ENCODE measurements around the gene PLA2G4D.

PLA2G4D gene

DNA sequence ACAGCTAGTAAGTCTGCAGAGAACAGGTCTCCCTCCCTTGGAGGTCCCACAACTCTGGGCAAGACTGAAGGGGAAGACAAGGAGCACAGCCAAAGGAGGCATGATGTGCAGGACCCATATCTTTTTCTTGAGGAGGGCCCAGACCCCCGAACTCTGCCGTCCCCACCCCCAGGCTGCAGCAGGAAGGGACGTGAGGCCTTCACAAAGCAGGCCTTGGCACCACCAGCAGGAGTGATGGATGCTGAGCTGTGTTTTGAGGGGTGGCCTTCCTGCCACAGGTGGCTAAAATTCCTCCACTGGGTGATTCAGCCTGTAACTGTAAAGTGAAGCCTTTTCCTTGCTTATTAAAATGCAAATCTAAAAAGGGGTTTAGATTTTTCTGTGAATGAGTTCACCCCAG, 8.6 kb downstream of the PLA2G4D start:
- no peak for FAIRE-seq
- no peak for DNase-seq (ENCODE audit: insufficient read length, low spot score)
- TF ChIP-seq, protein P1, sequence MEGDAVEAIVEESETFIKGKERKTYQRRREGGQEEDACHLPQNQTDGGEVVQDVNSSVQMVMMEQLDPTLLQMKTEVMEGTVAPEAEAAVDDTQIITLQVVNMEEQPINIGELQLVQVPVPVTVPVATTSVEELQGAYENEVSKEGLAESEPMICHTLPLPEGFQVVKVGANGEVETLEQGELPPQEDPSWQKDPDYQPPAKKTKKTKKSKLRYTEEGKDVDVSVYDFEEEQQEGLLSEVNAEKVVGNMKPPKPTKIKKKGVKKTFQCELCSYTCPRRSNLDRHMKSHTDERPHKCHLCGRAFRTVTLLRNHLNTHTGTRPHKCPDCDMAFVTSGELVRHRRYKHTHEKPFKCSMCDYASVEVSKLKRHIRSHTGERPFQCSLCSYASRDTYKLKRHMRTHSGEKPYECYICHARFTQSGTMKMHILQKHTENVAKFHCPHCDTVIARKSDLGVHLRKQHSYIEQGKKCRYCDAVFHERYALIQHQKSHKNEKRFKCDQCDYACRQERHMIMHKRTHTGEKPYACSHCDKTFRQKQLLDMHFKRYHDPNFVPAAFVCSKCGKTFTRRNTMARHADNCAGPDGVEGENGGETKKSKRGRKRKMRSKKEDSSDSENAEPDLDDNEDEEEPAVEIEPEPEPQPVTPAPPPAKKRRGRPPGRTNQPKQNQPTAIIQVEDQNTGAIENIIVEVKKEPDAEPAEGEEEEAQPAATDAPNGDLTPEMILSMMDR (IDR thresholded peaks at IDR 0.05; ENCODE audit: insufficient read depth, missing control alignments) = no peak

DNA sequence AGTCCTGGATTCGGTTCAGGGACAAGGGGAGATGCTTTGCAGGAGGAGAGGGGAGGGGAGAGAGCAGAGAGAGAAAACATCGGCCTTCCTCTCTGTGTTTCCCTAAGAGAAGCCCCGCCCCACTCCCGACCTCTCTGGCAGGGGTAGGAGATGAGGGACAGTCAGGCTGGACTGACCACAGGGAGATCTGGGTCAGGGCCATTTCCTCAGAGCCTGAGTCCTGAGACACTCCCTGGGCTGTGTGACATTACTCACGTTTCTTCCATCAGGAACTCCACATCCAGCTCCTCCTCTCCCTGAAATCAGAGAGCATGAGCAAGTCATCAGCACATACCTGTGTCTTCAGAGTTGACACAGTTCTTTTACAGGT, 9.1 kb downstream of the PLA2G4D start:
- DNase-seq (ENCODE audit: insufficient read length, low spot score) = no peak
- no peak for FAIRE-seq
- TF ChIP-seq, protein P1 (IDR thresholded peaks at IDR 0.05; ENCODE audit: insufficient read depth, missing control alignments) = no peak

DNA sequence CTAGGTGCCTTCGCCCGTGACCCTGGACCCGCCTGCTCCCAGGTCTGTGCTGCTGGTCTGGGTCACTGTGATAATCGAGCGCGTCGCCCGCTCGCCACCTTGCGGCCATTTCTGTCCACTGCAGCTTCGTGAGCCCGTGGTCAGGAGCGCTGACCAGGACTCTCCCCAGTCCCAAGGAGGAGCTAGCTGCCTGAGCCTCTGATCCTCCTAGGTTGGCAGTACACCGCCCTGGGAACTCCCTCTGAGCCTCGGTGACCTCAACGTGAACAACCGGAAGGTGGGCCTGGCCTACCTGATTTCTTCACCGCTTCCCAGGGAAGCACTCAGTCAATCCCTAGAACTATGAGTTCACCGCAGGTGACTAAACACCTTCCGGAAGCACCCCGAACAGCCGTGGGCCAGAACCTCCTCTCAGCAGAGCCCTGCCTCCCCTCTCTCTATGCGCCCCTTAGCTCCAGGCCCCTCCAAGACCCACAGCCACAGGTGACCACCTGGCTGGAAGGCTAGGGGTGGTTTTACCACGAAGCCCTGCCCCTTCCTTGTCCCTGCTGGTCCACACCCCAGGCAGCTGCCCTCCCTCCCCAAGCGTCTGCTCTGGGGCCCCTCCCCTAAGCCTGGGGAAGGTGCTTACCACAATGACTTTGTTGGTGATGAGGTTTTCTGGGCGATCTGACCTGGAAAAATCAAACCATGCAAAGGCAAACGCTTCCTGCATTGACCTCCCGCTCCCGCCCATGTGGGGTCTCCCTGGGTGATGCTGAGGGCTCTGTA, 9.7 kb downstream of the PLA2G4D start:
- DNase-seq (ENCODE audit: insufficient read length, low spot score) (peak; percentile 76), FAIRE-seq (no peak)
- TF ChIP-seq, protein P1 (IDR thresholded peaks at IDR 0.05; ENCODE audit: insufficient read depth, missing control alignments) = peak; percentile 74

DNA sequence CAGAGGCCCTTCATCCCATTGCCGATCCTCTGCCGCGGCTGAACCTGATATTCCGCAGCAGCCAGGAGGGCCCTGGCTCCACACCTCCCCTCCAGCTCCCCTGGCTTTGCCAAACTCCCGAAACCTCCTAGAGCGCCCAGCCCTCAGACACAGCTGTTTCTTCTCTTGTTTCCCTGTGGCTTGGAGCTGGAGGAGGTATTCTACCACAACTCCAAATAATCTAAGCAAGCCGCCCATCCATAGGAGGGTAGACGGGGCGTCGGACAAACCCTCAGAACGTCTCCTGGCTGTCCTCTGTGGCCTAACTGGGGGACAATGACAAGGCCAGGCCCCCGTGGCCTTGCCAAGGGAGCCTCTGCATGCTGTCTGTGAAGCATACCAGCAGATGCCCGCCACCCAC, 10.4 kb downstream of the PLA2G4D start:
- DNase-seq (ENCODE audit: insufficient read length, low spot score) = no peak
- FAIRE-seq = no peak
- TF ChIP-seq, protein P1 (IDR thresholded peaks at IDR 0.05; ENCODE audit: insufficient read depth, missing control alignments) = no peak

DNA sequence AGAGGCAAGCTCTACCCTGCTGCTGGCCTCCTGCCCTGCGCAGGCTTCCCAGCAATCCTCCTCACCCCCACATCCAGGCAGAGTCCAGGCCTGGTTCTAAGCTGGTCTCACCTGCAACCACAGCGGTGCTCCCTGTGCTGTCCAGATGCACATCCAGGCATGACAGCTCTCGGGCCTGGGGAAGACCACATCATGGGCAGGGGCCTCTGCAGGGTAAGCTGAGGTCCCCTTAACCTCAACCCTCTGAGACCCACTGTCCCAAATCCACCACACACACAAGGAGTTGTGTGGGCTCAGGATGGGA, 10.8 kb downstream of the PLA2G4D start:
- TF ChIP-seq, protein P1 (IDR thresholded peaks at IDR 0.05; ENCODE audit: insufficient read depth, missing control alignments) = no peak

DNA sequence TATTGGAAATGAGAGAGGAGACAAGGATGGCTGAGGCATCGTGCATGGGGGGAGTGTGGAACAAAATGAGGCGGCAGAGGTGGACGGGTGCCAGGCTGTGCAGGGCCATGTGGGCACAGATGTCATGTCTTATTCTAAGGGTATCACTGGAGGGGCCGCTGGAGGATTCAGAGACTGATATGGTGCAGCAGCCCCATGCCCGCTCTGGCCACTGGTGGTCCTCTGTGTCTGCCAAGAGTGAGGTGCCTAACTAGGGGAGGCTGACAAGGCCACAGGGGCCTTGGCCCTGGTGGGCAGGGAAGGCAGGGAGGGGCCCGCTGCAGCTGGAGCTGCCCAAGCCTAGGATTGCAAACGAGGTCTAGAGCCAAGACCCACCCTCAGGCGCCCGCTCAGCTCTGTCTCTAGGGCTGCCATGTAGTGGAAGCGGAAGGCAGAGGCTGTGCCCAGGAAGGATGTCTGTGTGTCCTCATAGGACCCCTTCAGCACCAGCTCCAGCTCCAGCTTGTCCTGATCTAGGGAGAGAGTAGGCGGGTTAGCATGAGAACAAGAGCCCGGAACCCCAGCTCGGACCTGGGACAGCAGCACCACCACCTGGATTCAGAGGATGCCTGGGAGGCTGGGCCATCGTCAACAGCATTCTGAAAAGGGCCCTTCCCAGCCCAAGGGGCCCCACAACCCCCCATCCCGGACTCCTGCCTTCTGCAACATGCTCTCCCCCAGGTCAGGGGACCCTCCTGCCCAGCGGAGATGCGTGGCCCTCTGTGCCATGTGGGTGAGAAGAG, 11.3 kb downstream of the PLA2G4D start:
- TF ChIP-seq, protein P1 (IDR thresholded peaks at IDR 0.05; ENCODE audit: insufficient read depth, missing control alignments) = no peak
- no peak for DNase-seq (ENCODE audit: insufficient read length, low spot score)
- FAIRE-seq = no peak

More for the DNA sequence above, 10.8 kb downstream of the PLA2G4D start:
- DNase-seq (ENCODE audit: insufficient read length, low spot score) (no peak), FAIRE-seq (no peak)

DNA sequence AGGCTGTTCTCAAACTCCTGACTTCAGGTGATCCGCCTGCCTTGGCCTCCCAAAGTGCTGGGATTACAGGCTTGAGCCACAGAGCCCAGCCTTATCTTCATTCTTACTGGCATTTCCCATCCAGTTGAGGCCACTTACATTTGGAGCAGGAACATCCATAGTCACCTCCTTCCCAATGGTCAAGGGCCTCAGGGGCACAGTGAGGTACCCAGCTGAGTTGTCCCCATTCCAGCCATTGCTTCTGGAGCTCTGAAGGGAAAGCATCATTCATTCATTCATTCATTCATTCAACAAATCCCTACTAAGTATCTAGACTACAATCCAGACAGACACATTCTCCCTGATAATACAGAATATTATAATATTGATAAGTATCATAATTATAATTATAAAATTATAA, 12.2 kb downstream of the PLA2G4D start:
- no peak for FAIRE-seq
- TF ChIP-seq, protein P1 (IDR thresholded peaks at IDR 0.05; ENCODE audit: insufficient read depth, missing control alignments) = no peak
- no peak for DNase-seq (ENCODE audit: insufficient read length, low spot score)

Data from D721Med (cell line).